HG03521 (cell line): ENCODE data around the gene ATF4.
"Not testable (repeated sequence)": the region's sequence is repeated elsewhere in the genome, so short reads cannot be mapped to it uniquely, and the experiment has no call there.

Source experiments
- ATAC-seq: cut with Tn5 transposase; IDR thresholded peaks from one replicate; pipeline ENCODE4 v1.9.1; 2021; ENCODE audit warnings: mild to moderate bottlenecking, moderate library complexity; ENCODE audit not compliant: unreplicated experiment

The ATF4 gene

DNA sequence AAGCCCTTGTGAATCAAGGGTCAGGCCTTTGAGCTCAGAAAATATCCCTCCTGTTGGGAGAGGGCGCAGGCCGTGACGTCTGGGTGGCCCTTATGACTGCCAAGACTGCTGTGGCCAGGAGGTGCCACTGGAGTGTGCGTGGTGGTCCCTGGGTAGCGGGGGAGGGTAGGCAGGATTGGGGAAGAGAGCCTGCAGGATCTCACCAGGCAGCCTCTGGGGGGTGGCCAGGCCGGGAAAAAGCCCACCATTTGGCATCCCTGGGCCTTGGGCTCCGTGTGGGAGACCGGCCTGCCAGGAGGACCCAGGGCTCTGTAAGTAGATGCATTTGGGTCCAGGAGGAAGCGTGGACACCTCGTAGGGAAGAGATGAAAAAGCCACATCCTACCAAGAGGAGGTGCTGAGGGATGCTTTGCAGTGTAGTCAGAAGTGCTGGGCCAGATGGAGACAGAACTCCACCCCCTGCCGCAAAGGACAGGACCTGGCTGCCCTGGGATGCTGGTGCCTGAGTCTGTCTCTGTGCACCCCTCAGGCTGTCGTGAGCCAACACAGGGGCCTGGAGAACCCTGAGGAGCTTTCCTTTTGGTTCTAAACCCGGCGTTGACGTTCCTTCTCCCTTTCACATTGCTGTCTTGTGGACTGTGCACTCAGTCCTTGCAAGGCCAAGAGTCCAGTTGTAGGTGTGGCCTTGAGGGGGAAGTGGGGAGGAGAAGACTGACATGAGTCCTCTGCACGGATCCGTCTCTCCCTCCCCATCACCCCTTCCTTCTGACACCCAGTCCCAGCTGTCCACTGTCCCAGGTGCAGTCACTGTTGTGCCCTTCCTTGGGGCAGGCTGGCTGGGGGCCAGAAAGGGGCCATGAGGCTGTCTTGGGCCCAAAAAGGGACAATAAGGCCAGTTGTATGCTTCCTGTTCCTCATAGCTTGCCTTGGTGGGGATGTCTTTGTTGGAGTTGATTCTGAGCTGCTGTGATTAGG is 31.0 kb upstream of the ATF4 start:
- ATAC-seq: no peak

DNA sequence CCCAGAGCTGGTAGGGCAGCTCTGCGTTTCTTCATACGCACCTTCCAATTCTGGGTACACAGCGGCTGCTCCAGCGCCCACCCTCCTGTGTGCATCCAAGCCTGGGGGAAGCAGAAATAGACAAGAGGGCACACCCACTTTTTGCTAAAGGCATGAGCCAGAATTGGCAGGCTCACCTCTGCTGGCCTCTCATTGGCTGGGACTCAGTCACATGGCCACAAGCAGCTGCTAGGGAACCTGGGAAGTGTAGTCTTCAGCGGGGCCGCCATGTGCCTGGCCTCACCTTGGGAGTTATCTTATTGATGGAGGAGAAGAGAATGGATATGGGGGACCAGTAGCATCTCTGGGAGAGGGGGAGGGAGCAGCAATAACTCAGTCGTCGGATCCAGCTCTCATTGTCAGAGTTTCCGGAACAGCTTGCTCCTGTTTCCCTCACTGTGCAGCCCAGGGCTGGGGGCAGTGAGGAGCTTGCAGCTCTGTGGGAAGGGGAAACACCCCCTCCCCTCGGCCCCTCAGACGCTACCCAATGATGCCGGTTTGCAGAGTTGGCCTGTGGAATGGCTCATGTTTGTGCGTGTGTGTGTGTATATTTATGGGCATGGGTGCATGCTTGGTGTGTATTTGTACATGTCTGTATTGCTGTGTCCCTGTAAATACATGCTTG is 30.1 kb upstream of the ATF4 start:
- peak; percentile 85 for ATAC-seq

DNA sequence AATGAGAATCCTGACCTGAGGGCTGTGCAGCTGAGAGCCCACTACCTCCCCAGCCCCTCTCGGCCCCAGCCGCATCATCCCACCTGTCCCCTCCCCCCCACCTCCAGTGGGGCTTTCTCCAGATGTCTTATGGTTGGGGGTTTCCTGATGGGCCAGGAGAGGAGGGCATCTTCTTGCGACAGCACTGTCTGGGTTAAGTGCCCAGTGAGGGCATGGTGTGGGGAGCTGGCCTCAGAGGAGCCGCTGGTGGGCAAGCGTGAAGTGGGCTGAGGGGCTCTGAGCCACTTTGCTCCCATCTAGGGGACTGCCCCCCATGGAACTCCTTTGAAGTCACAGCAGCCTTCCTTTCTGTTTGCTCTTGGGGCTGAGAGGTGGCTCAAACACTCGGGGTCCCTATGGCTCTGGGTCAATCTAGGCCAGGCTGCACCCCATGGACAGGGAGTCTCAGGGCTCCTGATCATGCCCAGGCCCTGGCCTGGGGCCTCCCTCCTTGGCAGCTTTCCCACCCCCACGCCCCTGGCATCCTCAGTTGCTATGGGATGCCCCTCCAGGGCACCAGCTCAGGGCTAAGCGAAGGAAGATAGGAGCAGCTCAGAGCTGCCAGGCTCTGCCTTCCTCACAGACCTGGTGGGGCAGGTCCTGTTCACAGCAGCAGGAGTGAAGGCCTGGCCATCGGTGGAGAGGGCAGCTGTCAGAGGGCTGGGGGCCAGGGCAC is 29.2 kb upstream of the ATF4 start:
- ATAC-seq: no peak

DNA sequence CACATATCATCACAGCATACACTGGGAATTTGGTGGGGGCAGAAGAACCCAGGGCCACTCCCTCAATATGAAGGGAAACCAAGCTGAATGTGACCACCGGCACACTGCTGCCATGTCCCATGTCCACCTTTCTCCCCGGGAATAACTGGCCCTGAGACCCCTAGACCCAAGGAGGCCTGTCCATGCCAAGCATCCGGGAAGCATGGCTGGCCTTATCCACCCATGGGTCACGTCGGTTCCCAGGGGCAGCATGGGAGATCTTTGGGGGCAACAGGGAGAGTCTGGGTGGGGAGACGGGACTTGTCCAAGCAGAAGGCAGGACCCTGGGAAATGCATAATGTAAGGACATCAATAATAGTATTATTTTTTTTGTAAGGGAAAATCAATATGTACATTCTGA is 28.7 kb upstream of the ATF4 start:
- ATAC-seq: no peak

DNA sequence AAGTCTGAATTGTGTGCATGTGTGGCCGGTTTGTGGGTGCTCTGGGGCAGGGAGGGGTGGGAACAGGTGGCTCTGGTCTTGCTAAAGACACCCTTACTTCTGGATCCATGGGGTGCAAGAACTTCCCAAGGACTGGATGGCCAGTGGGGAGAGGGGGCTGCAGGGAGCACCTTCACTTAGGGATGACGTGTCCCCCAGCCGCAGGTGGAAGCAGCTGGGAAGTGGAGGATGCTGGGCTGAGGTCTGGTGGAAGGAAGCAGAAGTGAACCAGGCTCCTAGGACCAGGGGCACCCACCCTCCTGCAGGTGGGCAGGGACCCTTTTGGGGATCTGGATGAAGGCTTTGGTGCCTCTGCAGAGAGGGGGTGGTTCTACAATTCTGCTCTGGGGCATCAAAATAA is 28.2 kb upstream of the ATF4 start:
- ATAC-seq: no peak

DNA sequence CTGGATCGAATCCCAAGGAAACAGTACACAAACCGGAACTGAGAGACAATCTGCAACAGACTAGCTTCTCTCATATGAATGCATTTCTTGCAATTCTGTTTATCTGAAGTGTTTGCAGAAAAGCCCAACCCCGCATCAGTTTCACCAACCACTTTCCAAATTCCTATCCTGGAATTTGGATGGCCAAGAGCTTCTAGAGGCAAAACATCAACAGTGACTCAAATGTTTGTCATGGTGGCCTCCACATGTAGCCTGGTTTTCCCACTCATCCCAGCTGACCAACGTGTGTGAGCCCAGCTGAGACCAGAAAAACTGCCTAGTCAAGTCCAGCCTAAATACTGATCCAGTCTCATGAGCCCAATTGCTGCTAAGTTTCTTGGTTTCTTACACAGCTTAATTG is 26.6 kb upstream of the ATF4 start:
- ATAC-seq: no peak

DNA sequence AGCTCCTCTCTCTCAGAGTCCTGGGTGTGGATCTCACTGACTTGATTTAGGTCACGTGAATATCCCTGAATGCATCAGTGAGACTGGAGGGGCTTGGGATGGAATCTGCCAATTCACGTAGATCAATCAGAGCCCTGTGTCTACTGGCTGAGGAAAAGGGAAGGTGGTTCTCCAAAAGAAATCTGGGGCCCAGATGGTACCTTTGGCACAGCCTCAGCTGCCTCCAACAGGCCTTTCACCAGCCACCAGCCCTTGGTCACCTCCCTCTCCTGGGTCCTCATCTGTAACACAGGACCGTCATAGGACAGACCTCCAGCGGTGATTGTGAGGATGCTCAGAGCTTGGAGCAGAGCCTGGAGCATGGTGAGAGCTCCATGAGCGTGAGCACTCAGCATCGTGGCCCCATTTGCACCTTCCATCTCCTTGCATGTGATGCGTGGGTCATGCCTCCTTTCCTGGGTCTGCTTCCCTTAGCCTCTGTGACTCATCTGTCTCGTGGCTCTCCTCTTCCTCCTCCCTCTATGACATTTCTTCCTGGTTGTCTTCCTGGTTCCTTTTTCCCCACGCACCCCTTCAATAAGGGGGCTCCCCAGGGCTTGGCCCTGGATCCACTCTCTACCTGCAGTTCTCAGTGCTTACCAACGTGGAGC is 25.8 kb upstream of the ATF4 start:
- no peak for ATAC-seq

DNA sequence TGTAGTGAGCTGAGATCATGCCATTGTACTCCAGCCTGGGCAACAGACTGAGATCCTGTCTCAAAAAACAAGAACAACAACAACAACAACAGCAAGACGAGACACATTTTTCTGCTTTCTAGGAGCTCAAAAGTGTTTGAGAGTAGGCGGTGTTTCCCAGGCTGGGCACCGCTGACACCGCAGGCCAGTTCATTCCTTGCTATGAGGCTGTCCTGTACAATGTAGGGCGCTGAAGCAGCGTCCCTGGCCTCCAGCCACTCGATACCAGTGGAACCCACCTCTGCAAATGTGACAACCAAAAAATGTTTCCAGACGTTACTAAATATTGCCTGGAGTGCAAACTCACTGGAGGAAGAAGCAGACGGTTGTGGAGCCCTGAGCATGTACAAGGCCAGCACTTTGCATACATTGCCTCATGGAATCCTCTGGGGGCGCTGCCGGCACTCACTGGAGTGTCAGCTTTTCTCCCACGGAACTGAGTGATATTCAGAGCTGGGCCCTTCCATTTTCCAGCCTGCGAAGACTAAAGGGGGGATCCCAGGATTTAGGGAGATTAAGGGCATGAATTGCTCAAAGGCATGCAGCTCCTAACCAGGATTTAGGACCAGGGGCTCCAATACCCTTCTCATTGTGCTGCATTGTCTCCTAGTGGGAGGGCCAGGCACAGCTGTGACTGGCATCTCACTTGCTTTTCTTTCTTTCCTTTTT is 24.1 kb upstream of the ATF4 start:
- no peak for ATAC-seq

DNA sequence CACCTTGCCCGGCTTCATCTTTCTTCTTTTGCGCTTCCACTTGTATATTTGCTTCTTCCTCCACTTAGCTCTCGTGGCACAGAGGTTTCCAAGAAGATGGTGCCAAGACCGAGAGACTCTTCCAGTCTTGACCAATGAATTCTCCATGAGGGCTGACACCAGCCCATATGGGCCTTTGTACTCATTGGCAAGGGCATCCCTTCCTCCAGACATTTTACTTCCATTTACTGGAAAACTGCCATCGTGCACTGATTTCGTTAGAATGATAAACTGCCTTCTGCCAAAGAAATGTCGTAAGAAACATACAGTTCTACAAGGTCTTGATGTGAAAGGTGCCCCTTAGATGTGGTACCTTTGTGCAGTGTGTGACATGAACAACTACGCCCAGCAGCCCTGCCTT is 22.9 kb upstream of the ATF4 start:
- no peak for ATAC-seq

DNA sequence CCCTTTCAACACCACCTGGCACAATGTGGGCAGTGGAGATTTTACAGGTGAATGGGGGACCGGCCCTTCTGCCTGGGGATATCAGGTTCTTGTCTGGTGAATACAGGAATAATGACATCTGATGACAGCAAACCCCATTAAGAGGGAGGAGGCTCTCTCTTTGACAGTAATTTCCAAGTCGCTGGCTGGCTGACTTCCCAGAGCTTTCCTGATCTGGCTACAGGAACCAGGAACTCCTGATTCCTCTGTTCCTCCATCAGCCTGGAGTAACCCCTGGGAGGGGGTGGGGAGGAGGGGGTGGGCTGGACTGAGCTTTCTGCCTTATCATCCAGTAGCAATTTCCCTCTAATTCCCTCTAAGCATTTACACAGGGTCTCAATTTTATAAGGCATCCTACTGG is 22.0 kb upstream of the ATF4 start:
- ATAC-seq: no peak

DNA sequence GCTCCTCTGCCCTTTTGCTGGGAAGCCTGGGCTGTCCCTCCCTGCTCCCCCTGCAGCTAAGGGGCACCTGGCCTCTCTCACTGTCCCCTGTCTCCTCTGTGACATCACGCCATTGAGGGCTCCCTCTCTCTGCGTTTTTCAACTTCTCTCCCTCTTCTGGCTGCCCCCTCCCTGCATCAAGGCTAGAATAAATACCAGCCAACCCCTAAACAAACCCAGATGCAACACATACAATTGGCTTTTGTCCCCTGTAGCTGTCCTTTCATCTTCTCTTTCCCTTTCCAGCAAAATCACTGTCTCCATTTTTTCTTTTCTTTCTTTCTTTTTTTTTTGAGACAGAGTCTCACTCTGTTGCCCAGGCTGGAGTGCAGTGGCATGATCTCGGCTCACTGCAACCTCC is 21.6 kb upstream of the ATF4 start:
- no peak for ATAC-seq

DNA sequence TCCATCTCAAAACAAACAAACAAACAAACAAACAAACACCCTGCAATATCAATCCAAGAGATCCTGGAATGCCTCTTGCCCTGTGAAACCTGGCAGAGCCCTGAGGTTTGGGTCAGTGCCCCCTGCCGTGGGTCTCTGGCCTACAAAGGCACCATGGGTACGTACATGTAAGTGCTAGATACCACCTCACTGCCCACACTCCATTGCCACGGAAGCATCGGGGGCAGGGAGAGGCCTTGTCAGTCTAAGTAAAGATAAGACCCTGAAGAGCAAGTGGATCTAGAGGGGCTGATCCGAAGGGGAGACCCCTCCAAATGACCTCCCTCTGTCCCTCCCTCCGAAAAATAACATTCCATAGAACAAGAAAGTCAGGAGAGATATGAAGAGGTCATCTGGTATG is 20.3 kb upstream of the ATF4 start:
- ATAC-seq: no peak

DNA sequence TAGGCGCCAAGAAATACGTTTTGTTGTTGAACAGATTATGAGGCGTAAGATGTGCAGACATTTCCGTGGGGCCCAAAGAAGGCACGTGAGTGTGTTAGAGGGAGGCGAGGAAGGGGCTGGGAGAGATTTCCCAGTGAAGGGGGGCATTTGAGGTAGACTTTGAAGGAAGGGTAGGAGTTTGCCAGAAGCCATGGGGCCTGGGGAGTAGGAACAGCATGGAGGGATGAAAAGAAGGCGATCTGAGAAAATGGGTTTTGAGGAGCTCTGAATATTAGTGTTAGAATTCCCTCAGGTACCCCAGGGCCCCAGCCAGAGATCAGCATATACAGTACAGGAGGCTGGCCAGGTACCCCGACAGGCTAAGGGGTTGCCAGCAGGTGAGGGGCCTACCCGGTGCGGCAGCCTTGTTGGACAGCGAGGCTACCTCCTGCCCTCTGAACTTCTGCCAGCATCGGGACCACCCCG is 18.7 kb upstream of the ATF4 start:
- ATAC-seq: no peak

DNA sequence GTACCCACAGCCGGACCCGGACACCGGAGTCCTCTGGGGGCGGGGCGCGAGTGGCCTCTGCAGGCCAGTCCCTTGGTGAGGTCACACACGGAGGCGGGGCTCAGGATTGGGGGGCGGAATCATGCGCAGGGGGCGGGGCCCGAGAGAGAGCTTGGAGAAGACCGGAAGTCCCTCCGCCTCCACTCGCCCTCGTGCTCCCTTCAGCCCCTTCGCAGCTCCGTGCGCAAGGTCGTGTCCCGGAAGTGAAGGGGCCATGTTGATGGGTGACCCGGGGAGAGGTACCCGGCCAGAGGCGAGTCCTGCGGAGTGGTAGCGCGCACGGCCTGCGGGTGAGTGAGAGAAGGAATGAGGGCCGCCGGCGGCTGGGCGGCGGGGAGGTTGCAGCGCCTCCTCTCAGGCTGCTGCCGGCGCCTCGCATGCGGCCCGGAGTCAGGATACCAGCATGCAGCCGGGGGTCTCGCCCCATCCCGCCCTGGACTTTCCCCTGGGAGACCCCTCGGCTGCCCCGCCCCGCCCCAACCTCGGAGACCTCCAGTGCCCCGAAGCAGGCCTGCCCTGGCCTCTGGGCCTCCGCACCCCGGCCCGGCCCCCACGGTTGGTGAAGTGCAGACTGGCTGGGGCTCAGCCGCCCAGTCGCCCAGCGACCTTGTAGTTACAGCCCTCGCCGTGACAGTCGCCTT is 18.1 kb upstream of the ATF4 start, which contains the start of gene MIEF1:
MIEF1 (plus strand) TSS at position 182 of the 680 bp plus-strand sequence. CDS start 9,005 bp downstream, outside the sequence.
- peak; percentile 92 for ATAC-seq

DNA sequence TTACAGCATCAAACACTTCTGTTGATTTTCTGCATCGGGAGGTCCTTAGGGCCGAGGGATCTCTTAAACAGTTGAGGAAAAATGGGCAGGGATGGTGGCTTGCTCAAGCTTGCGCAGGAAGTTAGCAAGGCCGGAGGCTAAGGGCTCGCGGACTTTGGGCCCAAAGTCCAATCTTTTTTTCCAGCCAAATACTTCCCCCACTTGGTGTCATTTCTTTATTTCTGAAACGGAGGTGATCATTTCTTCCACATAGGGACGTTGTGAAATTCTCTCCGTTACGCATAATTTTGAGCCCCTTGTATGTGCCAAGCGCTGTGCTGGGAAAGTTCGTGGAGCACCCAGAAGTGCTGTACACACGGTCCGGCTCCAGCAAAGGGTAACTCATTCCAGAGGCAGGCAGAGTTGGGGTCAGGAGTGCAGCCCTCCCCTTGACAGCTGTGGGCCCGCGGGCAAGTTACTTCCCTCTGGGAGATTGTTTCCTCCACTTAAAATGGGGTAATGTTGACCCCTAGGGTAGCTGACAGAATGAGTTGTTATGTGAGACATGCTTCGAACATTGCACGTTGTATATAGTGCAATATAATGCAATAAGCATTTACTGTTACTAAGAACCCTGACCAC is 17.5 kb upstream of the ATF4 start:
- no peak for ATAC-seq

DNA sequence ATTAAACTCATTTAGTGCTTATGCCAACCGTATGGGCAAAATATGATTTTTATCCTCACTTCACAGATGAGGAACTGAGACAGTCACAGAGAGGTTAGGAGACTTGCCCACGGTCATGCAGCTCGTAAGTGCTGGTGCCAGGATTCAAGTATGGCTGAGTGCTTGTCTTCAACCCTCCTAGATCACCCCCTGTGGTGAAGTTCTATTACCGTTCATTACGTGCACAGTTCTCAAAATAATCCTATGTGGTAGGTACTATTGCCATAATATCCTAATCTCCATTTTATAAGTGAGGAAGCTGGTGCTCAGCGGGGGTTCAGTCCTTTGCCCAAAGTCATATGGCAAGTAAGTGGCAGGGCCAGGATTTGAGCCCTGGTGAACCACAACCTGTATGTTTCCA is 16.7 kb upstream of the ATF4 start:
- ATAC-seq: no peak

DNA sequence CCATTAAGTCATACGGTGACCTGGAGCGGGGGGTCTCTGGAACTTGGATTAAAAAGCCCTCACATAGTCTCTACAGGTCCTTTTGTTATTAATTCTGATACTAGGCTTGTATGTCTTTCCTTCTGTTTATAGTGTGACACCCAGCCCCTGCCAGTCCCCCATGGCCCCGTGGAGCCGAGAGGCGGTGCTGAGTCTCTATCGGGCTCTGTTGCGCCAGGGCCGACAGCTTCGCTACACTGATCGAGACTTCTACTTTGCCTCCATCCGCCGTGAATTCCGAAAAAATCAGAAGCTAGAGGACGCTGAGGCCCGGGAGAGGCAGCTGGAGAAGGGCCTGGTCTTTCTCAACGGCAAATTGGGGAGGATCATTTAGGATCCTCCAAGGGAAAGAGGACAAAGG is 16.3 kb upstream of the ATF4 start:
- ATAC-seq: no peak

DNA sequence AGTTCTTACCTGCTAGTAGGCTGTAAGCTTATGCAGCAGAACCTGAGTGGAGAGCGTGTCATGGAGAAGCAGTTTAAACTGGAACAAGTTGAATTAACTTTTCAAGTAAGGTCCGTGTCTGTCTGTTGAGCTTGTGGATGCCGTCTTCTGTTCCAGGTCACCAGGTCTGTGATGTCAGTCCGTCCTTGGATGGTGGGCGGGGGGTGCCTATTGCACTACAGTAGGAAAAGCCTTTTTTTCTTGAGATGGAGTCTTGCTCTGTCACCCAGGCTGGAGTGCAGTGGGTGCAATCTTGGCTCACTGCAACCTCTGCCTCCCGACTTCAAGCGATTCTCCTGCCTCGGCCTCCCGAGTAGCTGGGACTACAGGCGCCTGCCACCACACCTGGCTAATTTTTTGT is 13.3 kb upstream of the ATF4 start:
- ATAC-seq: not testable (repeated sequence)

DNA sequence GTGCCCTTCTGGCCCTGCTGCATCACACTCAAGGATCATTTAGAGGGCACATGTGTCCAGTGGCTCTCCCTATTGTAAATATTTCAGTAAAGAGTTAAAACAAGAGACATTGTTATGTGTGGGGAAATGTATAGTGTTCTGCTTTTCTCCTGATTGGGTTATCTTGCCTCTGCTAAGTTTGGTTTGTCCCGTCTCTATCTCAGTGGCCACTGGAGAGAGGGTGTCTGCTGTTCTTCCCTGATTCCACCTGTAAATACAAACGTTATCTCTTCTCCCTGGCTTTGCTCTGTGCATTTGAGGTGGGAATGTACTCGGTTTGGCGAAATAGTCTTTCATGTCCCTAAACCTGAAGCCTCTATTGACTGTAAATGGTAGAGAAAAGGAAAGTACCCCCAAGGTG is 12.0 kb upstream of the ATF4 start:
- ATAC-seq: no peak
